ENCODE data around the gene CD70. TPM values are rescaled to one million over a fixed set of nuclear protein-coding genes. Genes with fewer than 3 reads are reported as not detected.

CD70 gene
- total RNA-seq, 4 donors from 2014 or later = not detected

DNA sequence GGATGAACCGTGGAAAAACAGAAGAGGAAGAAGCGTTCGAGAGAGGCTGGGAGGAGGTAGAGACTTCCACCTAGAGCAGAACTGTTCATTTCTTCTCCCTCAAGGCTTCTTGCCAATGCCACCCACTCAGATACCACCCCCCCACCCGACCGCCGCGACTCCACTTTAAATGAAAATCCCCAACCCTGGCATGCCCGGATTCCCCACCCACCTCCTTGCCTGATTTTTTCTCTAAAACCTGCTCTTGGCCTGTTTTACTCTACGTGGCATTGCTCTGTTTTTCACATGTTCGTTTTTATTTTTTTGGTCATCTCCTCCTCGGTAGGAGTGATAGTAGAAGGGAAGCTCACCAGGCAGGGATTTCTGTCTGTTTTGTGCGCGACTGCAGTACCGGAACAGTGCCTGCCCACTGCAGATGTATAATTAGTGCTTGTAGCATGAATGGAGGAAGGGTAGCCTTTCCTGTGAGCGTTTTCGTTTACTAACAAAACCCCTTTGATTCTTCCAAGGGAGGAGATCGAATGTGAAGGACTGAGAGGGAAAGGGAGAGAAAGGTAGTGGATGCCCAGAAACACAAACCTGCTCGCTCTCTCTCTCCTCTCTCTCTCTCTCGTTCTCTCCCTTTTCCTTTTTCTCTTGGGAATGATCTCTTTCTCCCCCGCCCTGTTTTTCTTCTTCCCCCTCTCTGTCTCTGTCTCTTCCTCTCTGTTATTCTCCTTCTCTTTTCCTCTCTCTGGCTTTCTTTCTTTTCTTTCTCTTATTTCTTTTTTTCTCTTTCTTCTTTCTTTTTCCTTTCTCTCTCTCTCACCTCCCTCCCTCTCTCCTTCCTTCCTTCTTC is 2.2 kb downstream of the CD70 start:
- Histone ChIP-seq H3K4me3 (no peak overlapping the region), H3K27me3 (peaks cover 62 to 81% (median 68%) of the 10 kb centered on the region in 3 donors), H3K9me3 (no peaks in the 10 kb centered on the region), H3K27ac (no peak overlapping the region), H3K4me1 (peaks cover 0 to 6% of the 10 kb centered on the region in 2 donors), H3K36me3 (no peaks in the 10 kb centered on the region)
- ATAC-seq = no peak
- no peak for DNase-seq
- intact Hi-C loops (cut with DNase I; ENCODE audit: low total_unique reads) (no loop called here), in situ Hi-C loops (cut with MboI; ENCODE audit: low sequenced_read_pairs in 4 of 4) (no loop called here)
- TF ChIP-seq, protein P1, sequence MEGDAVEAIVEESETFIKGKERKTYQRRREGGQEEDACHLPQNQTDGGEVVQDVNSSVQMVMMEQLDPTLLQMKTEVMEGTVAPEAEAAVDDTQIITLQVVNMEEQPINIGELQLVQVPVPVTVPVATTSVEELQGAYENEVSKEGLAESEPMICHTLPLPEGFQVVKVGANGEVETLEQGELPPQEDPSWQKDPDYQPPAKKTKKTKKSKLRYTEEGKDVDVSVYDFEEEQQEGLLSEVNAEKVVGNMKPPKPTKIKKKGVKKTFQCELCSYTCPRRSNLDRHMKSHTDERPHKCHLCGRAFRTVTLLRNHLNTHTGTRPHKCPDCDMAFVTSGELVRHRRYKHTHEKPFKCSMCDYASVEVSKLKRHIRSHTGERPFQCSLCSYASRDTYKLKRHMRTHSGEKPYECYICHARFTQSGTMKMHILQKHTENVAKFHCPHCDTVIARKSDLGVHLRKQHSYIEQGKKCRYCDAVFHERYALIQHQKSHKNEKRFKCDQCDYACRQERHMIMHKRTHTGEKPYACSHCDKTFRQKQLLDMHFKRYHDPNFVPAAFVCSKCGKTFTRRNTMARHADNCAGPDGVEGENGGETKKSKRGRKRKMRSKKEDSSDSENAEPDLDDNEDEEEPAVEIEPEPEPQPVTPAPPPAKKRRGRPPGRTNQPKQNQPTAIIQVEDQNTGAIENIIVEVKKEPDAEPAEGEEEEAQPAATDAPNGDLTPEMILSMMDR (IDR thresholded peaks at IDR 0.05 in 4 of 5, conservative IDR thresholded peaks at IDR 0.05 in 1 of 5) = no peak
- no peak for TF ChIP-seq POLR2A (IDR thresholded peaks at IDR 0.05)

DNA sequence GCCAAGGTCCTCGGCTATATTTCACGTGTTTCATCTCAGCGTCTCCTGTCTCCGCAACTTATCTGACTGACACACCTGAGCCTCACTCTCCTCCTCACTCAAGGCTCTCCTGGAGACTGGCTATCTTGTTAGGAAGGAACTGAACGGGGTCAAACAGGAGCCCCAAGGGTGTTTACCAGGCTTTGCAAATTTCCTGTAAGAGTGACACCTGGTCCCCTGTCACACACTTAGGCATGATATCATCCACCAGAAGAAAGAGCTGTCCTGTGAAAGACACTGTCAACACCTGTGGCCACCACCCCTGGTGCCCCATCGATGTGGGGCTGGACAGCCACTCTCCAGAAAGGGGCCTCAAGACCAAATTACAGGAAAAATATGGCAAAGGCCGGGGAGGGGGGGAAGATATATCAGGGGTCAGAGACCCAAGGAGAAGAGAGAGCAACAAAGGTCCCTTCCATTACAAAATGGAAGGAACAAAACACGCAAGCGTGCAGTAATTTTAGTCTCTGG is 2.9 kb downstream of the CD70 start:
- Histone ChIP-seq H3K27ac (no peak overlapping the region), H3K4me1 (peaks cover 0 to 6% of the 10 kb centered on the region in 2 donors), H3K27me3 (peaks cover 62 to 78% (median 70%) of the 10 kb centered on the region in 3 donors), H3K9me3 (no peaks in the 10 kb centered on the region), H3K36me3 (no peaks in the 10 kb centered on the region), H3K4me3 (no peak overlapping the region)
- intact Hi-C loops (cut with DNase I; ENCODE audit: low total_unique reads) (no loop called here), in situ Hi-C loops (cut with MboI; ENCODE audit: low sequenced_read_pairs in 4 of 4) (no loop called here)
- TF ChIP-seq, protein P1 (IDR thresholded peaks at IDR 0.05 in 4 of 5, conservative IDR thresholded peaks at IDR 0.05 in 1 of 5) = no peak
- no peak for TF ChIP-seq POLR2A (IDR thresholded peaks at IDR 0.05)
- DNase-seq = no peak
- ATAC-seq = no peak

DNA sequence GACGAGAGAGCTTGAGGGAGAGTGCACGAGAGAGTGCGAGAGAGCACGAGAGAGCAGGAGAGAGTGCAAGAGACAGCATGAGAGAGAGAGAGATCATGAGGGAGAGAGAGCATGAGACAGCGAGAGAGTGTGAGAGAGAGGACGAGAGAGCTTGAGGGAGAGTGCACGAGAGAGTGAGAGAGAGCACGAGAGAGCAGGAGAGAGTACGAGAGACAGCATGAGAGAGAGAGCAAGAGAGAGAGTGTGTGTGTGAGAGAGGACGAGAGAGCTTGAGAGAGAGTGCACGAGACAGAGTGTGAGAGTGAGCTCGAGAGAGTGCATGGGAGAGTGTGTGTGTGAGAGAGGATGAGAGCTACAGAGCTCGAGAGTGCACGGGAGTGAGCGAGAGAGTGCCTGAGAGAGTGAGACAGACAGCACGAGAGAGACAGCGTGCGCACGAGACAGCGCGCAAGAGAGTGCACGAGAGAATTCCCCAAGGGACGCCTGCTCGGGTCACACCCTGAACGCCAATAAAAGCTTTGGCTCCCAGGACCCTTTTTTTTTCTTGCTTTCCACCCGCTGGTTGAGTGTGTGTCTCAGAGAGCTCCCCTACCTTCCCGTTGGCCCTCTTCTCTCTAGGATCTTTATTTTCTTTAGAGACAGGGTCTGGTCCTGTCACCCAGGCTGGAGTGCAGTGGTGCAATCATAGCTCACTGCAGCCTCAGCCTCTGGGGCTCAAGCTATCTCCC is 3.7 kb downstream of the CD70 start:
- in situ Hi-C loops (cut with MboI; ENCODE audit: low sequenced_read_pairs in 4 of 4) = no loop called here

DNA sequence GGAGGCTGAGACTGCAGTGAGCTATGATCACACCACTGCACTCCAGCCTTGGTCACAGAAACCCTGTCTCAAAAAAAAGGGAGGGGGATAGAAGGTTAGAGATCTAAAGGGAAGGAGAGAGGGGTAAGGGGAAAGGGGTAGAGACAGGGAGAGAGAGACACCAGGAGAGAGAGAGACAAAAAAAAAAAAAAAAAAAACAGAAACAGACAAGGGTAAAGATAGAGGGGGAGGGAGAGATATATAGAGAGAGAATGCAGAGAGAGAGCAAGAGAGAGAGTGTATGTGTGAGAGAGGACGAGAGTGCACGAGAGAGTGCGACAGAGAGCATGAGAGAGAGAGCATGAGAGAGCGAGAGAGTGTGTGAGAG is 4.2 kb downstream of the CD70 start:
- H3K4me1 ChIP-seq = peaks cover 0 to 6% of the 10 kb centered on the region in 2 donors
- H3K36me3 ChIP-seq = no peaks in the 10 kb centered on the region
- ATAC-seq (no peak), DNase-seq (no peak)
- no peak overlapping the region for H3K4me3 ChIP-seq
- H3K9me3 ChIP-seq = no peaks in the 10 kb centered on the region
- intact Hi-C loops (cut with DNase I; ENCODE audit: low total_unique reads) = no loop called here
- no peak overlapping the region for H3K27ac ChIP-seq
- peaks cover 62 to 69% (median 66%) of the 10 kb centered on the region in 3 donors for H3K27me3 ChIP-seq
- TF ChIP-seq POLR2A (IDR thresholded peaks at IDR 0.05) = no peak
- TF ChIP-seq, protein P1 (IDR thresholded peaks at IDR 0.05 in 4 of 5, conservative IDR thresholded peaks at IDR 0.05 in 1 of 5) = no peak
- in situ Hi-C loops (cut with MboI; ENCODE audit: low sequenced_read_pairs in 4 of 4) = no loop called here

More for the DNA sequence above, 3.7 kb downstream of the CD70 start:
- Histone ChIP-seq H3K4me3 (no peak overlapping the region), H3K9me3 (no peaks in the 10 kb centered on the region), H3K4me1 (peaks cover 0 to 6% of the 10 kb centered on the region in 2 donors), H3K27ac (no peak overlapping the region), H3K36me3 (no peaks in the 10 kb centered on the region), H3K27me3 (peaks cover 62 to 72% (median 69%) of the 10 kb centered on the region in 3 donors)
- no peak for ATAC-seq
- DNase-seq = no peak
- intact Hi-C loops (cut with DNase I; ENCODE audit: low total_unique reads) = no loop called here
- TF ChIP-seq, protein P1 (IDR thresholded peaks at IDR 0.05 in 4 of 5, conservative IDR thresholded peaks at IDR 0.05 in 1 of 5) = no peak
- no peak for TF ChIP-seq POLR2A (IDR thresholded peaks at IDR 0.05)

Measured in gastrocnemius medialis (tissue), 4 donors.